GM21737 (cell line): ENCODE measurements around the gene FAM124B.
"Not testable (repeated sequence)": the region's sequence is repeated elsewhere in the genome, so short reads cannot be mapped to it uniquely, and the experiment has no call there.

Experiments
- ATAC-seq: cut with Tn5 transposase; IDR thresholded peaks from one replicate; pipeline ENCODE4 v1.9.1; 2021; ENCODE audit warnings: mild to moderate bottlenecking, moderate library complexity; ENCODE audit not compliant: unreplicated experiment

FAM124B gene

GRCh38 chr2:224382973-224383555, 18.8 kb downstream of the FAM124B start:
- no peak for ATAC-seq

GRCh38 chr2:224382280-224382647, 19.6 kb downstream of the FAM124B start:
- ATAC-seq: not testable (repeated sequence)

- ATAC-seq: no peak
Measured at GRCh38 chr2:224381521-224382279, 20.2 kb downstream of the FAM124B start.

- ATAC-seq: no peak
Measured at GRCh38 chr2:224379986-224380385, 21.9 kb downstream of the FAM124B start.

GRCh38 chr2:224379172-224379571, 22.7 kb downstream of the FAM124B start:
- no peak for ATAC-seq

- ATAC-seq: no peak
Measured at GRCh38 chr2:224378701-224379097, 23.2 kb downstream of the FAM124B start.

- no peak for ATAC-seq
Measured at GRCh38 chr2:224377751-224378700, 23.9 kb downstream of the FAM124B start.

- ATAC-seq: no peak
Measured at GRCh38 chr2:224372641-224373040, 29.3 kb downstream of the FAM124B start.

- ATAC-seq: no peak
Measured at GRCh38 chr2:224369028-224369632, 32.8 kb downstream of the FAM124B start.

- no peak for ATAC-seq
Measured at GRCh38 chr2:224366267-224366844, 35.6 kb downstream of the FAM124B start.

GRCh38 chr2:224365331-224365730, 36.6 kb downstream of the FAM124B start:
- ATAC-seq: no peak

GRCh38 chr2:224363281-224363680, 38.6 kb downstream of the FAM124B start:
- no peak for ATAC-seq

- no peak for ATAC-seq
Measured at GRCh38 chr2:224362094-224362493, 39.8 kb downstream of the FAM124B start.

- ATAC-seq: no peak
Measured at GRCh38 chr2:224360801-224361251, 41.1 kb downstream of the FAM124B start.

- no peak for ATAC-seq
Measured at GRCh38 chr2:224359569-224359968, 42.3 kb downstream of the FAM124B start.

- ATAC-seq: peak; percentile 75
Measured at GRCh38 chr2:224357098-224357901, 44.6 kb downstream of the FAM124B start.

- no peak for ATAC-seq
Measured at GRCh38 chr2:224354632-224355211, 47.2 kb downstream of the FAM124B start.

GRCh38 chr2:224350703-224351102, 51.2 kb downstream of the FAM124B start:
- no peak for ATAC-seq

- ATAC-seq: no peak
Measured at GRCh38 chr2:224349396-224349795, 52.5 kb downstream of the FAM124B start.
